NCI-H187 treated with DMSO at 0.1 percent for 48 hours (cell line): Measurements from ENCODE around the gene ATG3.
A peak's percentile ranks its signal among the peaks of the same experiment; 100 is the strongest.
"Not testable (repeated sequence)": the region's sequence is repeated elsewhere in the genome, so short reads cannot be mapped to it uniquely, and the experiment has no call there.

Source experiments
- DNase-seq: peaks from one replicate; lab custom pipeline; 2025; lab: John Stamatoyannopoulos, UW

ATG3 gene

DNA sequence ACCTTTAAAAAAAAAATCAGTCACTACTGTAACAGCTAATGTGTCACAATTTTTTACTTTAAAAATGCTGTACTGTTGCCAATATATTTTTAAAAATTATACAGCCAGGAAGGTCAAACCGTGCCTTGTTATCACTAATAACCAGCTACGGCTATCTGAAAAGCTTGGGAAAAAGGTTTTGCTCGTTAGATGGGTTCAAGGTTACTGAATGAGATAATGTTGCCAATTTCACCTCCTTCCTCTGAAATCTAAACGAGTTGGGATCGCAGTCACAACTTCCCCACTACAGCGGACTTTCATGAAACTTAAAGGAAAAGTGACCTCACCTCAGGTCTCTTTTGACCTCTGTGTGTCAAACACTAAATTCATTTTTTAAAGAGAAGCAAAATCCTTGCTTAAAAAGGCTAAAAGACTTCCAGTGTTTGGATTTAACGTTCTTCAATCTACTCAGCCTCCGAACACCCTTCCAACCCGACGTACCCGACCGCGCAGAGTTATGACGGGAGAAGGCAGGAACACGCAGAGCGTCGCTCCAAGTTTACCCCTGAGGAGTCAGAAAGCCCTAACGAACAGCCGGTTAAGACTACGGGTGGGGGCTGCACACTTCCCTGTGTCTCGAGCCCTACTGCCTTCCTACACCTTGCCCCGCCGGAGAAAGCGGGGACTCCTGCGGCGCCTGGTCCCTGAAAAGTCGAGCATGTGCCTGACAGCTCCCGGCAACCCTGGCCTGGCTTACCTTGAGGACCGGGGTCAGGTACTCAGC, 860 bp downstream of the ATG3 start:
- no peak for DNase-seq

DNA sequence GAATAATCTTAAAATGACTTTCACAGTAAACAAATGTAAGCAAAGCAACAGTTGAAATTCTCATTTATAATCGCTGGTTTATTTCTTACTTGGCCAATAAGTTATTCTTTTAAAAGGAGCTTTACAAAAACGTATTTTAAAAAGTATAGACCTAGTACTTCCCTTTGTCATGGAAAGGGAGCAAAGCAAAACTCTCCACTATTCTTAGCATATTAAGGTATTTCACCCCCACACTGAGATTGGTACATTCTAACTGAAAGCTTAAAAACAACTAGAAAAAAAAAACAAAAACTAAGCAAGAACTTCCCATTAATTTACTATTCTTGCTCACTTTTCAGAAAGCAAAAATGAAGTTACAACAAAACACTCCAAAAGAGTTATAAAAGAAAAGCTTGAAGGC, 1.5 kb downstream of the ATG3 start:
- DNase-seq, result no peak

DNA sequence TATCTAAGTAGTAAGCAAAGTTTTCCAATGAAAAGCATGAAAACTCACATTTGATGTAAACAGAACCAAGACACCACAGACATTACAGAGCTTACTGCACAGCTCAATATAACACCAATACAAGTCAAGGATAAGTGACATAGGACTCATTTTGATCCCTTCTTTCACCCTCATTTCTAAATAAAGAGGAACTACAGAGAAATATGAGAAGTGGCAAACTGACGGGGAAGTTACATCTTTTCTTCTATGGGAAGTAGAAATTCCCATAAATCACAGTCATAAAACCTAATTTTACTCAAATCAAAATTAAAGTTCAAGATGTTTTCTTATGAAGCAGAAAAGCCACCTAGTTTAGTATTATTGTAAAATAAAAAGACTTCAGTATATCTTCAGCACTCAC, 3.8 kb downstream of the ATG3 start:
- DNase-seq, result no peak

DNA sequence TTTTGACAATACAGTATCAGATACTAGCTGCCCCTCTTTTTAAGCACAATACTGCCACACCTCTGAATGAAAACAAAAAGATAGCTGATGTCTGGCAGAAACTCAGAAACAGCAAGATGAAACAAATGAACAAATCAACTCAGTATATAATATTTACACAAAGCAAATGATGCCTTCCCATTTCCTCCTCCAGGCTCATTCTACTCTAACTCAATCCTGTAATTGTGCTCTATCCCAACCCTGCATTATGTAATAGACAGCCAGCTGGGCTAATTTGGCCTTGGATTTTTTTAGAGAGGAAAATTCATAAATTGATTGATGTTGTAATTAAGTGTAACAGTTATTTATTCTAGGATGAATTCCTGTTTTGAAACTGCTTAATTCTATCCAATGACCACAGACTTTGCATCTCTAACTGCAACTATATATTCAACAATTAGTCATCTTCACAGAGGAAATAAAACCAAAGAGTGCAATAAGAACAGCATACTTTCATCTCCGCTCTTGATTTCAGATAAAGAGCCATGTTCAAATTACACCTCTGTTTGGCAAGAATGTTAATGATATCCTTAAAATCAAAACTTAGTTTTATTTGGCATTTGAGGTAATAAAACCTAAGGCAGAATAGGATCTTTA, 6.1 kb downstream of the ATG3 start:
- DNase-seq, result no peak

DNA sequence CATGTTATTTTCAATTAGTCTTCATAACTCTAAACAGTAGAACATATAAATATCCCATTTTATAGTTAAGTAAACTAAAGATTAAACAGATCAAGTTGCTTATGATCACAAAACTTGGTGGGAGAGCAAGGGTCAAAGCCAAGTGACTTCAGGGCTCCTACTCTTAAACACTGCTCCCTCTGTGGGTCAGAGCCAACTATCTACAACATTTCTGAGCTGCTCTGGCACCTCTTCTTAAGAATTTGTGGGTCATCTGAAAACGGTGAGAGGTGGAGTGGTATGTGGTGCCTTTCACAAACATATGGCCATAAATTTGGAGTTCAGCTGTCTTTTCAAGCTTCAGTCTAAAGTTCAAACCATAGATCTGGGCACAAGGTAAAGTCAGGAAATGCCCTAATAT, 10.9 kb downstream of the ATG3 start:
- DNase-seq, result no peak

DNA sequence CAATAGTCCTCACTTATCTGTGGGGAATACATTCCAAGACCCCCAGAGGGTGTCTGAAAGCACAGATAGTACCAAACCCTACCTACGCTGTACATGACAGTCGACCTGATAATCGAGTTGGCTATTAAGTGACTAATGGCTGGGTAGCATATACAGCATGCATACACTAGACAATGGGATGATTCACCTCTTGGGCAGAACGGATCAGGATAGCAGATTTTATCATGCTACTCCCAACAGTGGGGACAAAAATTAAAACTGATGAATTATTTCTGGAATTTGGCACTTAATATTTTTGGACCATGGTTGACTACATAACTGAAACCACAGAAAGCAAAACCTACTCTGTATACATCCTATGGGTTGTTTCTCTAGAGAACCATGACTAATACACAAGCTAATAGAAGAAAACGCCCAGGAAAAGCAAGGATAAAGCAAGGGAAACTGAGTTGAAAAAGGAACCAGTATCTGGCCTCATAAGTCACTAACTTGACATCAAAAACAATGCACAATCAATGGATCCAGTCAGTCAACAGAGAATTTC, 15.5 kb downstream of the ATG3 start:
- no peak for DNase-seq

DNA sequence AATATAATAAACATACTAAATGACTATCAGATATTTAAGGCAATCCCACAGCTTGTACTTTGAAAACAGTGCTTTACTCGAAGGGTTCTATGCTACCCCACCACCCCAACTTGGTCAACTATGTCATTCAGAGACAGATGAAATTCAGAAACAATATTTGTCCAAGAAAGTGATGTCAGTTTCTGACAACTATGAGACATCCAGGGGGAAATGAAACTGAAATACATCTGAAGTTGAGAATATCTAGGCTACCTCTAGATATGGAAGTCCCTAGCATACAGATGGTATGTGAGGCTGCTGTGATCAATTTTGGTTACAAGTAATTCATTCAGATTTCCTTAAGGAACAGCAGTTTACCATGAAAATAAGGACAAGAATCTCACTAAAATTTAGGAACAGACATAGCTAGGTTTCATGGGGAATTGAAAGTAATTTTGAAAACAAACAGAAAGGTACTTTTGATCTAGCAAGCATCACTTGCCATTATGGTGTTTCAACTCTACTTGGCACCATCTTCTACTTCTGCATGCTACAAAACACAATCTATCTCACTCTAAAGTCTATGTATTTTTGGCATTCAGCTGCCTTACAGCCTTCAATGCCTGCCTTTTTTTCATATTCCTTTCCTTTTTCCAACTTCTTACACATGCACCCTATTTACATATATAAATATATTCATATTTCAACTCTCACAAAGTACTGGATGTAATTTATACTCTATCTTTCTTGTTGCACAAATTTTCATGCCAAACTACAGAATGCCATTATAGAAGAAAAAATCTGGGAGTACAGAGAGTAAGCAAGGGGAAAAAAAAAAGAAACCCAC, 21.7 kb downstream of the ATG3 start:
- no peak for DNase-seq

DNA sequence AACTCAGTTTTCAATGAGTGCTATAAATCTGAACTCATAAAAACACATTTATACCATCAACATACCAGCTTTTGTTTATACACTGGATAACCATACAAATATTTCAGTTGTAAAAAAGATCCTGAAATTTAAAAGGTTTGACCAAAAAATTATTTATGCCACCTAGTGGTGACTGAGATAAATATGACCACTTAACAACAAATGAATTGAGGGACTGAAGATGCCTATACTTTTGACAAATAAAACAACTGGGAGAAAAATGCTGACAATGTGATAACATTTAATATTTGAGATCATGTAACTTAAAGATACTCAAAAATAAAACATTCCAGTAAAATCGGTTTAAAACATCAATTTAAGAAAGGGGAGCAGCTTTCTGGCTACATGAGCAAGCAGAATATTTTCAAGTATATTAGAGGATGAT, 30.4 kb downstream of the ATG3 start:
- no peak for DNase-seq

DNA sequence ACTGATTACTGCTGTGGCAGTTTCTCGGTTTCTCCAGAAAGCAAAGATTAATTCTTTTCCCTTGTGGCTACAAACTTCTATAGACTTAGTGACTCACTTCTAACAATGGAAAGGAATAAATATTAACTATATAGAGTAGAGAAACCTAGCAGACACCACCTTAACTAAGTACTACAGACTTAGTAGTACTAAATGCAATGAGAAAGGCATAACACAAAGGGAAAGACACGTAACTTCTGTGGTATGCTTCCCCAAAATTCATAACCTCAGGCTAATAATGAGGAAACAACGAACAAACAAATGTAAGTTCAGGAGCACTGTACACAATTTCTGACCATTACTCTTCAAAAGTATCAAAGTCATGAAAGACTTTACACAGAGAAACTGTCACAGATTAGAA, 31.2 kb downstream of the ATG3 start:
- no peak for DNase-seq

DNA sequence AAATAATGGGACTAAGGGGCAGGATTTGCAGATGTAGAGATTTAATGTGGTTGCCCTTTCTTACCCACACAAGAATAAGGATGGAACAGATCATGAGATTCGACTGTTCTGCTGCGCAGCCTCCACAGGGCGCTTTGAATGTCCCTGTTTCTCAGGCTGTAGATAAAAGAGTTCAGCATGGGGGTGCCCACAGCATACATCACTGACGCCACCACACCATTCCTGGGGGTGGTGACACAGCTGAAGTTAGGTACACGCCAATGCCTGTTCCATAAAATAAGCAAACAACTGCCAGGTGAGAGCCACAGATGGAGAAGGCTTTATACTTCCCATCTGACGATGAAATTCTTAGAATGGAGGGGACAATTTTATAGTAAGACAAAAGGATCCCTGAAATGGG, 37.6 kb downstream of the ATG3 start:
- not testable (repeated sequence) for DNase-seq

DNA sequence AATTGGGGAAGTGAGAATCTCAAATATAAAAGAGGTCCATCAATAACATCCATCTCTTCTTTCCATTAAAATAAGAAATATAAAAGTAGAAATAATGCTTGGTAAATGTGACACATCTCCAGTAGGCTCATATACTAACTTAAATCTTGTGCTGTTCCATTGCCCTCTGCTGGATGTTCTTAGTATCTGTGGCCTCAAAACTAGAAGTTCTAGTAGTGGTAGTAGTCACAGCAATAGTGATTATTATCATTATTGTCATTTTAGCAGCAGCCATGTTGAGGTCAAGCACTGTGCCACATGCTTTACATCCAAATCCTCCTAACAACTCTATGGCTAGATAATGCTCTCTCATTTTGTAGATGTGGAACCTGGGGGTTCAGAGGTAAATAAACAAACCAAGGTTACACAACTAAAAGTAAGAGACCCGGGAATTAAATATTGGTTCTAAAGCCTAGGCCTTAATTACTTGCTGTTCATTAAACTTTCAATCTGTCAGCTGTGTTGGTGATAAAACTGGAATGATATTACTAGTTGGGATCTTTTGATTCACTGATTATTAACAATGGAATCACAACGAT, 42.2 kb downstream of the ATG3 start:
- DNase-seq, result peak; percentile 28

DNA sequence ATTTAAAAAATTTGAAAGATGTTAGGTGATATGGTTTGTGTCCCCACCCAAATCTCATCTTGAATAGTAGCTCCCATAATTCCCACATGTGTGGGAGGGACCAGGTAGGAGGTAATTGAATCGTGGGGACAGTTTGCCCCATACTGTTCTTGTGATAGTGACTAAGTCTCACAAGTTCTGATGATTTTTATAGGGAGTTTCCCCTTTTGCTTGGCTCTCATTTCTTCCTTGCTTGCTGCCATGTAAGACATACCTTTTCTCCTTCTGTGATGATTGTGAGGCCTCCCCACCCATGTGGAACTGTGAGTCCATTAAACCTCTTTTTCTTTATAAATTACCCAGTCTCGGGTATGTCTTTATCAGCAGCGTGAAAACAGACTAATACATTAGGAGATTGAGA, 42.8 kb downstream of the ATG3 start:
- not testable (repeated sequence) for DNase-seq

DNA sequence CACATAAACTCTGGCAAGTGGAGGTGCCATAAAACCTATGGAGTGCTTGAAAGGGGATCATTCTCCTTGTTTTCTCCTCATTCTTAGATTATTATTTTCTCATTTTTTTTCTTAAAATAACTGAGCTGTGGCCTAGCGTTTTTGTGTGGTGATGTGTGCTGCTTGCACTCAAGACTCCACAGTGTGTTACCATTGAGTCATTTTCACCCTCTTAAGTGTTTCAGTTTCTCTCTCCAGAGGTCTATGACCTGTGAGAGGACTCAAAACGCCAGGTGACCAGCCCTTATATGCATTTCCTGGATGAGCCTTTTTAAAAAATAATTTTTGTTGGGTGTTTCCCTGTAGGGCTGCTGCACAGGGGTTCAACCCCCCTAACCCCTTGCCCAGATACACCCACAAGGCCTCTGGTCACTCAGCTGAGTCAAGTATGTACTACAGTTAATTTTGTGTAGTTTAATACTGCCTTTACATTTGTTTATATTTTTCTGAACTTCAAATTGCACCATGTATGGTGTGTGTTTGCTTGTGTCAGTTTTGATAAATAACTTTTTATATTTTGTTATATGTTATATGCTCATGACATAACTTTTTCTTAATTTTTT, 47.1 kb downstream of the ATG3 start:
- no peak for DNase-seq

DNA sequence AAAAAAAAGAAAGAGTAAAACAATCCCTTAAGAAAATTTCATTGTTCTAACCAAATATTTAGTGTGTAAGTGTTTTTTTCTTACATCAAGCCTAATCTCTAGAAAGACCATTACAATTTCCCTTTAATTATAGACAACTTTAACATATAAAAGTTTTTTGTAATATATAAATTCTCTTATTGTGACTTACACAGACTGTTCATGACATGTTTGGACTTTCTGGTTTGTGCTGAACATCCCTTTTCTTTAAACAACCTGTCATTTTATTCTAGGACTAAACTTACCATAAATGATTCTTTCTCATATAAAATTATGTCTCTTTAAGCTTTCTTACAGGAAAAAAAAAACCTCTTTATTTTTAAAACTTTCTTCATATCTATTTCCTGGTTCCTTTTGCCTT, 49.4 kb downstream of the ATG3 start:
- DNase-seq, result no peak

DNA sequence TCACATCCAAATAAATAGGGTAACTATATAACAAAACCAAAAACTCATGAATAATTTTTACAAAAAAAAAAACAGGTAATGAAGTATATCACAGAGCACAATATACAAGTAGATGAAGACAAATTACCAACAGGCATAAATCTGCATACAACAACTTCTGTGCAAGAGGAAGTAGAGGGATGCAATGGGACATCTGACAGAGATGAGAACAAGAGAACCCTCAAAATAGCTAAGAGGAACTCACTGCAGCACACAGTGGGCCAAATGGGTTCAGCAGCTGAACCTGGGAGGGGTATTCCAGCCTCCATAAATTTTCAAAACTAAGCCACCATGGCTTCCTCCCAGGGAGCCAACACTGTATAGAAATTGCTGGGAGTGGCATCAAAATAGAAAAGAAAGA, 52.9 kb downstream of the ATG3 start:
- no peak for DNase-seq

DNA sequence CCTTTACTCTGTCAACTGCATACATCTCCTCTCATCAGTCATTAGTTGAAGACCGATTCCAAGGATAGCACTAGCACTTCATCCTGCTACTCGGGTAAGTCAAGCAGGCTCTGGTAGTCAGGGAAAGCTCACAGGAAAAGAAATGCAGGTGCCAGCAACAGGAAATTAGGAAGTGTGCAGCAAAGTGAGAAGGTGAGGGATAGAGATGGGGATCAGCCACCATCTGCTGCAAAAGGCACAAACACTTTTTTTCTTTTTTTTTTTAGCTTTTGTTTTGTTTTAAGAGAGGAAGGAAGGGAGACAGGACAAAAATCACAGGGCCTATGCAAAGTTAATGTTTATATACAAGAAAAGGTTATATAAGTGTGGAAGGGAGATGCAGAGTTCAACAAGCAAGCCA, 53.5 kb downstream of the ATG3 start:
- no peak for DNase-seq

DNA sequence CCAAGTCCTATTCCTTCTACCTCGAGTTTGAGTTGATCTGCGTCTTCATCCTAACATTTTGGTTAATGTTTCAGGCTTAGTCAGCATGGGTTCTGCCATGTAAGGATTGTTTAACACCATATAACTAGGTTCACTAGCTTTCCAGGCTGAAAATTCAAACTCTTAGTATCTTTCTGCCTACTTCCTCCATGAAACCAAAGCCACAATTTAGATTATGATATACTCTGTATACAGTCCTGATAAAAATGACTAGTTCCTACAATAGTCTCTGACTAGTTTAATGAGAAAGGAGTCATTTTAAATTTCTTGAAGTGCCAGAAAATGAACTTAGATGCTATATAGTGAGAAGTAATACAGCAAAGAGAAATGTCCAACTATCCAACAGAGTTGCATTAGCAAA, 55.9 kb downstream of the ATG3 start:
- no peak for DNase-seq

DNA sequence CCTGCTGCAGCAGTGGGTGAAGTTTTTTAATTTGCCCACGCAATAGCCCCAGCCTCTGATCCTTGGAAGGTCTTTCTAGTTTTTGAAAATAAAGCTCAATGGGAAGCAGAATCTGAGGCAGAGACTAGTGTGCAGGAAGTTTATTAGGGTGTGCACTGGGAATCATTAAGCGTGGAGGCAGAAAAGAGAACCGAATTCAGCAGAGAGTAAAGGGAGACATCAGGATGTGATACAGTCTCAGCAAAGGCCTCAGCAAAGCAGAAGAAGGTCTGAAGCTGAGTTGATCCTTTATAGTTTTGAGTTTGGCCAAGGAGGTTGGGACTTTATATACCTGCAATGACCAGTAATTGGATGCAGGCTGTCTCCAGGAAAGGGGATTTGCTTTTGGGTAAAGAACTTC, 57.6 kb downstream of the ATG3 start:
- DNase-seq, result no peak

DNA sequence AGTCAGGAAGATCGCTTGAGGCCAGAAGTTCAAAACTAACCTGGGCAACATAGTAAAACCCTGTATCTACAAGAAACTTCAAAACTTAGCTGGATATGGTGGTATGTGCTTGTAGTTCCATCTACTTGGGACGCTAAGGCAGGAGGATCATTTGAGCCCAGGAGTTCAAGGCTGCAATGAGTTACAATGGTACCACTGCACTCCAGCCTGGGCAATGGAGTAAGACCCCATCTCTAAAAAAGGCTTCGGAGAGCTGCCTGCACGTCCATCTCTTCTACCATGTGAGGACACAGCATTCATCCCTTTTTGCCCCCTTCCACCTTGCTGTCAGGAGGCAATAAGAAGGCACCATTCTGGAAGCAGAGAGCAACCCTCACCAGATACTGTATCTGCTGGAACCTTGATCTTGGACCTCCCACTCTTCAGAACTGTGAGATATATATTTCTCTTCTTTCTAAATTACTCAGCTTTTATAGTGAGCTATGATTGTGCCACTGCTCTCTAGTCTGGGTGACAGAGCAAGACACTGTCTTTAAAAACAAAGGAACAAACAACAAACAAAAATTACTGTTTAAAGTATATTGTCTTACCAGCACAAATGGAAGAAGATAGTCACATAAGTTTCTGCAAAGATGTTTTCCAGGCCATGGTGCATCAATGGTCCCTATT, 58.3 kb downstream of the ATG3 start:
- DNase-seq, result no peak

DNA sequence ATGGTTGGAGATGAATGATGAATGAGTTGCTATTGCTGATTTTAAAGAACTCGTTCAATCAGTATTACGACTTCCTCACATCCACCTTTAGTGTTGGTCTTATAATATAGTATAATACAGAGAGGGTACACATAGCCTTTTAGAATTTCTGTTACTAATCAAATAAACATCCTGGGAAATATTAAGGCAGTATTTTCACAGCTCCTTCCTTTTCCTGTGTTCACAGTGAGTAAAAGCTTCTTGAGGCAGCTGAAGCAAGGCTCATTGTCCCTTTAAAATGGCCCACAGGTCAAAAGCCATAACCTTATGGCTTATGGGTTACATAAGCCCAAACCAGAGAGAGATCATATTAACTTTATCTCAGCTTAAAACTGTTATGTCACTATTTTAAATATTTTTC, 61.1 kb downstream of the ATG3 start:
- no peak for DNase-seq

DNA sequence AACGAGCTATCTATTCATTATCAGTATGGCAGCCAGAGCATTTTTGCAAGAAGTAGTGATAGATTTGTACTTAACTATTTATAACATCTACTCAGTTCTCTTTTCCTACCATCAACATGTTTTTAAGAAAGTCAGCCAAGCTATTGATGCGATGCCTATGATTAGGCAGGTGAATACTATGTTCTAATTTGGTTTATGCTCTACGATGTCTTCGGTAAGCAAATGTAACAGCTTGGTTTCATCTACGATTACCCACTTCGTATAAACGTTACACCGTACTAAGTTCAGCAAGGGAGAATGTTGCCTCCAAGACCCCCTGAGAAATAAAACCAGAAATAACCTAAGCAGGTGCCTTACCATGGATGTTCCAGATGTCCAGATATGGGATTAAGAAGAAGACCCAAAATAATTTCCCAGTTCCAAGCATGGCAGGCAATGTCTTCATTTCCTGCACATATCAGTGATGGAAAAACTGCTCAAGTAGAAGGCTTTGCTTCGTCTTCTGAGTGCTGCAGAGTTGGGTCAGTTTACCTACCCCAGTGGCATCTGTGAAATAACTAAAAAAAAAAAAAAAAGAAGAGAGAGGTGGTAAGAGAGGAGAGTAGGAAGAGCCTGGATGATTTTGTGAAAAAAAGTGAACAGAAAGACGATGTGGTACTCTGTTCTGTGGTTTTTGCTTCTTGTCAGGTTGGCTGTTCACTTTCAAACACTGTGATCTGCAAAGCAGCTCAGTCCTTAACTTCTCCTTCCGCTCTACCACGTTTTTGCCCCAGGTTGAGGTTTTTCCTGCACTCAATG, 62.6 kb downstream of the ATG3 start, which contains the start of gene BTLA:
Gene BTLA (minus strand): TSS at position 559 of the 798 bp plus-strand sequence. CDS start 114 bp downstream, at position 445.
- no peak for DNase-seq
